Ascending aorta (tissue), 2 donors: ENCODE data around the gene EEF2. TPM values are rescaled to one million over a fixed set of nuclear protein-coding genes. Genes with fewer than 3 reads are reported as not detected.
A peak's percentile ranks its signal among the peaks of the same experiment; 100 is the strongest.
"Not testable (repeated sequence)": the region's sequence is repeated elsewhere in the genome, so short reads cannot be mapped to it uniquely, and the experiment has no call there.

Source experiments
- DNase-seq, 2 donors: peaks; one replicate each; pipeline ENCODE4 v3.0.0-alpha.2; 2019; ENCODE audit warnings: low spot score in 2 of 2
- H3K27ac ChIP-seq, 2 donors: fragments of 200-600 bp; sonication (generic); one replicate each; pipeline ENCODE4 v1.5.1; 2016 to 2017; ENCODE audit warnings: mild to moderate bottlenecking in 1 of 2
- H3K27me3 ChIP-seq: fragments of 200-600 bp; sonication (generic); one replicate; pipeline ENCODE4 v1.5.1; 2017
- H3K36me3 ChIP-seq, 2 donors: fragments of 200-600 bp; sonication (generic); one replicate each; pipeline ENCODE4 v1.5.1; 2016
- H3K4me1 ChIP-seq, 2 donors: fragments of 200-600 bp; sonication (generic); one replicate each; pipeline ENCODE4 v1.5.1; 2016 to 2017; ENCODE audit warnings: mild to moderate bottlenecking in 1 of 2
- H3K4me3 ChIP-seq, 2 donors: fragments of 200-600 bp; sonication (generic); one replicate each; pipeline ENCODE4 v1.5.1; 2016 to 2017; ENCODE audit warnings: mild to moderate bottlenecking in 1 of 2
- H3K9me3 ChIP-seq, 2 donors: fragments of 200-600 bp; sonication (generic); one replicate each; pipeline ENCODE4 v1.5.1; 2016
- intact Hi-C: fragments of 100-400 bp; cut with DNase I; formaldehyde crosslinking; loops from one replicate; pipeline ENCODE4 v1.15.1; 2023
- total RNA-seq: library from RNA; depleted of rRNA; stranded (reverse); fragments of >200 nt; gene quantifications from one replicate; pipeline ENCODE4 v1.1.0, GENCODE V29; 2016
- TF ChIP-seq, protein P1 (sequence below), 3 experiments: fragments of 200-600 bp in 2 of 3; fragments of 450-650 bp in 1 of 3; sonication (generic) in 2 of 3; IDR thresholded peaks; one replicate each; pipeline ENCODE4 v1.5.1; 2016 to 2019; ENCODE audit warnings: antibody characterized with exemption in 3 of 3, mild to moderate bottlenecking in 1 of 3, moderate library complexity in 1 of 3

Gene EEF2
- total RNA-seq, 1 donor from 2014 or later = 1,544 TPM

DNA sequence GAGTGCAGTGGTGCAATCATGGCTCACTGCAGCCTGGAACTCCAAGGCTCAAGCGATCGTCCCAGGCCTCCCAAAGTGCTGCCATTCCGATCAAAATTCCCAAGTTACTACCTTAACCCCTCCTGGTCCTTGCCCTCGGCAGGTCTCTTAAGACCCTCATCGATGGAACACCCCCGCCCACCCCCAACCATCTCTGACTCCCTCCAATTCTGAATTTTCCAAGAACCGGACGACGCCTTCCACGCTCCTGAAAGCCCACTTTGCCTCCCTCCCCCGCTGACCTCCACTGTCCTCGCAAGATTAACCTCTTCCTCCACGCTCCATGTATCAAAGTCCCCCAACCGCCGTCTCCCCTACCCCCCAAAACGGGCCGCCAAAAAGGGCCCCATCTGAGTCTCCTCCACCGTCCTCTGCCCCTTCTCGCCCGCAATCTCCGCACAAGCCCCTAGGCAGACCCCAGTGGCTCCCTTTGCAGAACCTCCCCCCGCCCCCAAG, 14.9 kb downstream of the EEF2 start:
- intact Hi-C loops = no loop called here
- DNase-seq = no peak
- Histone ChIP-seq H3K36me3 (peaks cover 27 to 37% of the 10 kb centered on the region in 2 donors), H3K9me3 (no peaks in the 10 kb centered on the region), H3K4me3 (peak overlapping the region; percentile 78 to 98), H3K4me1 (peaks cover 29 to 39% of the 10 kb centered on the region in 2 donors), H3K27ac (peak overlapping the region; percentile 99 to 100), H3K27me3 (no peaks in the 10 kb centered on the region)
- TF ChIP-seq, protein P1, sequence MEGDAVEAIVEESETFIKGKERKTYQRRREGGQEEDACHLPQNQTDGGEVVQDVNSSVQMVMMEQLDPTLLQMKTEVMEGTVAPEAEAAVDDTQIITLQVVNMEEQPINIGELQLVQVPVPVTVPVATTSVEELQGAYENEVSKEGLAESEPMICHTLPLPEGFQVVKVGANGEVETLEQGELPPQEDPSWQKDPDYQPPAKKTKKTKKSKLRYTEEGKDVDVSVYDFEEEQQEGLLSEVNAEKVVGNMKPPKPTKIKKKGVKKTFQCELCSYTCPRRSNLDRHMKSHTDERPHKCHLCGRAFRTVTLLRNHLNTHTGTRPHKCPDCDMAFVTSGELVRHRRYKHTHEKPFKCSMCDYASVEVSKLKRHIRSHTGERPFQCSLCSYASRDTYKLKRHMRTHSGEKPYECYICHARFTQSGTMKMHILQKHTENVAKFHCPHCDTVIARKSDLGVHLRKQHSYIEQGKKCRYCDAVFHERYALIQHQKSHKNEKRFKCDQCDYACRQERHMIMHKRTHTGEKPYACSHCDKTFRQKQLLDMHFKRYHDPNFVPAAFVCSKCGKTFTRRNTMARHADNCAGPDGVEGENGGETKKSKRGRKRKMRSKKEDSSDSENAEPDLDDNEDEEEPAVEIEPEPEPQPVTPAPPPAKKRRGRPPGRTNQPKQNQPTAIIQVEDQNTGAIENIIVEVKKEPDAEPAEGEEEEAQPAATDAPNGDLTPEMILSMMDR (IDR thresholded peaks at IDR 0.05) = no peak

DNA sequence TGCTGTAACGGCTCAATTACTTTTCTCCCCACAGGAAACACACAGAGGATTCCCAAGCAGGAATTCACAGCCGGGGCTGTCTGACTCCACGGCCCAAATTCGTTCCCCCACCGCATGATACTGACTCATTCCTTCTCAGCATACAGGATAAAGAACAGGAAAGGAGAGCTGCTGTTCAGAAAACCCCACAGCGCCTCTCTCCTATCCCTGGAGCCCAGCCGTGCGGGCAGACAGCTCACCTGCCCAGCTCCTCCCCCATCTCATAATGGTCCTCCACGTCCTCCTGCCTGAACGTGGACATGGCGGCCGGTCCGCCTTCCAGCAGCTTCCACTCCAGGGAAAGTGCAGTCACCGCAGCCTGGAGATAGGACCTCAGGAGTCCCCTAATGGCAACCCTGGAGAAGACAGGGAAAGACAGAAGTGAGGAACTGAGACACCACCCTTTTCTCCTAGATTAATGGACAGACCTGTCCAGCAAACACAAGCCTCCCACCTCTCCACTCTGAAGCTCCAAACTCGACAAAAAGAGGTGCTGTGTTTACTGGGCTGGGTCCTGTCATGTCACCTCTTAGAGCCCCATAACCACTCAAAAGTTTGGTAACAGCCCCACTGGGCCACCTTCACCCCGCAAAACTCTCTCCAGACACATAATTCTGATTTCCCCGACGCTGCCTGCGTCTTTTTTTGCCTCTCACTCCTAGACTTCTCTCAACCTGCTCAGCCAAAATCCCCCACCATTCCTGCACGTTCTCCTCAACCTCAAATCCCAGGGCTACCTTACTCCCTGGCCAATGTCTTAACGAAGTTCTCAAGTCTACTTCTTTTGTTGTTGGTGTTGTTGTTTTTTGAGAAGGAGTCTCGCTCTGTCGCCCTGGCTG, 15.6 kb downstream of the EEF2 start:
- peak; percentile 58 to 89 for DNase-seq
- H3K9me3 ChIP-seq = no peaks in the 10 kb centered on the region
- H3K4me3 ChIP-seq = peak overlapping the region; percentile 78 to 98
- peaks cover 33 to 40% of the 10 kb centered on the region in 2 donors for H3K36me3 ChIP-seq
- TF ChIP-seq, protein P1 (IDR thresholded peaks at IDR 0.05) = no peak
- no peaks in the 10 kb centered on the region for H3K27me3 ChIP-seq
- intact Hi-C loops = loop anchor here (5.0 kb wide), 2 partner anchors 98 to 297 kb away; partner anchors contain the start of gene ZBTB7A
- H3K4me1 ChIP-seq = peaks cover 29 to 43% of the 10 kb centered on the region in 2 donors
- peak overlapping the region; percentile 99 to 100 for H3K27ac ChIP-seq

DNA sequence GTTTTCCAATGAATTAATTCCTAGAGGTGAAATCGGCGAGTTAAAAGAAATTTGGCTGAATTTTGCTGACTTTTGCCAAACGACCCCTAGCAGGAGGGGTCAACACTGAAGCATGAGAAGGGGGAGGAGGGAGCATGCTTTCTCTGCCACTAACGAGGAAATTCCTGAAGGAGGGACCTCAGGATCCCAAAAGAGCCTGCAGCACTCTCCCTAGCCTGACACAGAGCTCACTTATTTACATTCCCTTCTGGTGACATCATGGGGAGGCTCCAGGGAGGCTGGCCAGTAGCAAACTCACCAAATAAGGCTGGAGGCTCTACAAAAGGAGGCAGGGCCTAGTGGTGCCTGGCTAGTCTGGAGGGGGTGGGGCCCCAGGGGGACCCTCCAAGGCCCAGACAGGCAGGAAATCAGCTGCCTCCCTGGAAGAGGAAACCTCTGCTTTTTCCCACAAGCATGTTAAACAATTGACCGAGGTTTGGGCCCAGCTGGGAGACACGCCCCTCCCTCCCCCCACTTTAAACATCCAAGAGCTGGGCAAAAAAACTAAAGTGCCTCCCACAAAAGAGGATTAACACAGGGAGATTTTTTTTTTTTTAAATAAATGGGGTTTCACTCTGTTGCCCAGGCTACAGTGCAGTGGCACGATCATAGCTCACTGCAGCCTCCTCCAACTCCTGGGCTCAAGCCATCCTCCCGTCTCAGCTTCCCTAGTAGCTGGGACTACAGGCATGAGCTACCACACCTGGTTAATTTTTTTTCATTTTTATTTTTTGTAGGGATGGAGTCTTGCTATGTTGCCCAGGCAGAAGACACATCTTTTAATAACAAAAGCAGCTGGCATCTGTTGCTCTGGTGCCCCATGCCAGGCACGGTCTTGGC, 16.5 kb downstream of the EEF2 start:
- no peaks in the 10 kb centered on the region for H3K27me3 ChIP-seq
- no peaks in the 10 kb centered on the region for H3K9me3 ChIP-seq
- peaks cover 41 to 48% of the 10 kb centered on the region in 2 donors for H3K36me3 ChIP-seq
- H3K27ac ChIP-seq = peak overlapping the region; percentile 99 to 100
- peaks cover 29 to 43% of the 10 kb centered on the region in 2 donors for H3K4me1 ChIP-seq
- TF ChIP-seq, protein P1 (IDR thresholded peaks at IDR 0.05) = no peak
- peak; percentile 90 to 97 for DNase-seq
- peak overlapping the region; percentile 78 to 98 for H3K4me3 ChIP-seq
- intact Hi-C loops = loop anchor here (1.0 to 5.0 kb wide), 3 partner anchors 99 to 296 kb away; partner anchors contain the start of genes MRPL54 and ZBTB7A

DNA sequence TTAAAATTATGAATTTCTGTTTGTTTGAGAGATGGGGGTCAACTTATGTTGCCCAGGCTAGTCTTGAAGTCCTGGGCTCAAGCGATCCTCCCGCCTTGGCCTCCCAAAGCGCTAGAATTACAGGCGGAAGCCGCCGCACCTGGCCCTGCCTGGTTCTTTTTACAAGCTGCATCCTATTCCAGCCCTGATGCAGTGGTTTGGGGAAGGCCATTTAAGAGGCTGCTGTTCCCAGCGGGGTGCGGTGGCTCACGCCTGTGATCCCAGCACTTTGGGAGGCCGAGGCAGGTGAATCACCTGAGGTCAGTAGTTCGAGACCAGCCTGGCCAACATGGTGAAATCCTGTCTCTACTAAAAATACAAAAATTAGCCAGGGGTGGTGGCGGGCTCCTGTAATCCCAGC, 17.3 kb downstream of the EEF2 start:
- intact Hi-C loops = loop anchor here (1.0 to 5.0 kb wide), 3 partner anchors 99 to 296 kb away; partner anchors contain the start of genes MRPL54 and ZBTB7A
- Histone ChIP-seq H3K36me3 (peaks cover 49 to 57% of the 10 kb centered on the region in 2 donors), H3K27ac (peak overlapping the region; percentile 91 to 99), H3K4me1 (peaks cover 29 to 43% of the 10 kb centered on the region in 2 donors), H3K4me3 (peak overlapping the region in 1 of 2 donors; percentile 38)
- H3K9me3 ChIP-seq, H3K27me3 ChIP-seq, DNase-seq: not testable (repeated sequence)

DNA sequence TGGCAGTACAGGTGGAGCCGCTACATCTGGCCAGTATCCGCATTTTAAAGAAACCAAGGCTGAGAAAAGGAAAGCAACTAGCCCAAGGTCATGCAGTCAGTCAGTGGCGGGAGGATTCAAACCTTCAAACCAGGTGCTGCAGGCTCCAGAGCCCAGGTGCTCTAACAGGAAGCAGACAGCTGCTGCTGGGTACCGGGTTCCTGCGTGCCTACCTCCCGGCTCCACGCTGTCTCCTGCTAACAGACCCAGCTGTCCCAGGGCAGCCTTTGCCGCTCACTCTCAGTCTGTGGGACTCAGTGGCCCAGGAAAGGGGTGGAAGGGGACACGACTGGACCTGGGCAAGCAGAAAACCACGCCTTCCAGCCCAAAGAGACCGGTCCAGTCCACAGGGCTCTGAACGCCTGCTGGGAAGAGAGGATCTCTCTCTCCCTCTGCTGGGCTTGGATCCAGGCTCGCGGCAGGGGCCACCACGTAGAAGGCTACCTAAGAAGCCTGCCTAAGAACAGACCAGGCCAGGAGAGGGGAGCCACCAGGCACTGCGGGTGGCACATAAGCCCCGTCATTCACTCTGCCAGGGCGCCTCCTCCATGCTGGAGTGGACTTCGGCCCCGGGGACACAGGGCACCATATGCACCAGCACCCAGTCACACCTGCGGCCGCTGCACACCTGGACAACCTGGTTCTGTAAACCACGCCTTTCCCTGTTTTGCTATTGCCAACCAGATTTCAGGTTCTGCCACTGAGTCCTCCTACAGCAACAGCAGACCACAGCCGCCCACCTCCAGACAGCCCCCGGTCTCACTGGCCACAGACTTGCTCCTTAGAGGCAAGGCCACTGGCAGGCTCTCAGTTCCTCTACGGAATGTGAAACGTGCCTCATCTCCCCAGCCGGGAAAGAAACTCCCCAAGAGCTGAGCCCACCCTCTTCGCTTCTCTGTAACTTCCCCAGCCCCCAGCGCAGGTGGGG, 18.9 kb downstream of the EEF2 start:
- peak overlapping the region in 1 of 2 donors; percentile 38 for H3K4me3 ChIP-seq
- TF ChIP-seq, protein P1 (IDR thresholded peaks at IDR 0.05) = no peak
- H3K27ac ChIP-seq = peak overlapping the region; percentile 91 to 99
- peaks cover 66 to 70% of the 10 kb centered on the region in 2 donors for H3K36me3 ChIP-seq
- no peak for DNase-seq
- intact Hi-C loops = loop anchor here (5.0 kb wide), 2 partner anchors 101 to 294 kb away; partner anchors contain the start of gene ZBTB7A
- no peaks in the 10 kb centered on the region for H3K9me3 ChIP-seq
- no peaks in the 10 kb centered on the region for H3K27me3 ChIP-seq
- peaks cover 29 to 43% of the 10 kb centered on the region in 2 donors for H3K4me1 ChIP-seq
